OCI-LY1 (cell line): ENCODE results near the gene TRAF3IP1.

Source experiments
- EZH2 ChIP-seq: fragments of 200-600 bp; sonication (generic), shearing (Covaris generic); IDR thresholded peaks from 2 replicates; pipeline ENCODE4 v1.8.0; 2017; ENCODE audit warnings: borderline replicate concordance, mixed run types, mild to moderate bottlenecking, antibody characterized with exemption, low read length, moderate library complexity, mixed read lengths
- TF ChIP-seq, protein P1 (sequence below): fragments of 200-600 bp; sonication (generic), shearing (Covaris generic); IDR thresholded peaks from 2 replicates; pipeline ENCODE4 v1.5.1; 2017; ENCODE audit warnings: mild to moderate bottlenecking, antibody characterized with exemption, low read length, moderate library complexity, mixed read lengths

DNA sequence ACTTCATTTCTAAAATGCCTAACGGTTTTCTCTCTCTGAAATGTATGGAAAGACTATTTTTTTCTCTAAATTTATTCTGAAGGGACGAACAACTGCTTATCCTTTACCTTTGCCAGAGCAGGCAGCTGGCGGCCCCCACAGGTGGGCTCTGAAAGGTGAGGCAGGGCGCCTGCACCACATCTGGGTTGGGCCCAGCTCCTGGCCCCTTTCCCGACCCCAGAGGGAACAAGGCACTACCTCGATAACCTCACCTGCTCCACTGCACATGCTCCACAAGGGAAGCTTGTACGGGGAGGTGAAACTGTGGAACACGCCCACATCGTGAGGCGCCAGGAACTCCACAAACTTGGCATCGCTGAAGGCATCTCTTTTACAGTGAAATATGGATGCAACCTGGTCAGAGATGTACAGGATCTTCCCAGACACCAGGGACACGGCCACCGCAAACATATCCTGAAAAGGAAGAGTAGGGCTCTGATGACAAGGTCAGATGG is 49.2 kb upstream of the TRAF3IP1 start:
- TF ChIP-seq, protein P1, sequence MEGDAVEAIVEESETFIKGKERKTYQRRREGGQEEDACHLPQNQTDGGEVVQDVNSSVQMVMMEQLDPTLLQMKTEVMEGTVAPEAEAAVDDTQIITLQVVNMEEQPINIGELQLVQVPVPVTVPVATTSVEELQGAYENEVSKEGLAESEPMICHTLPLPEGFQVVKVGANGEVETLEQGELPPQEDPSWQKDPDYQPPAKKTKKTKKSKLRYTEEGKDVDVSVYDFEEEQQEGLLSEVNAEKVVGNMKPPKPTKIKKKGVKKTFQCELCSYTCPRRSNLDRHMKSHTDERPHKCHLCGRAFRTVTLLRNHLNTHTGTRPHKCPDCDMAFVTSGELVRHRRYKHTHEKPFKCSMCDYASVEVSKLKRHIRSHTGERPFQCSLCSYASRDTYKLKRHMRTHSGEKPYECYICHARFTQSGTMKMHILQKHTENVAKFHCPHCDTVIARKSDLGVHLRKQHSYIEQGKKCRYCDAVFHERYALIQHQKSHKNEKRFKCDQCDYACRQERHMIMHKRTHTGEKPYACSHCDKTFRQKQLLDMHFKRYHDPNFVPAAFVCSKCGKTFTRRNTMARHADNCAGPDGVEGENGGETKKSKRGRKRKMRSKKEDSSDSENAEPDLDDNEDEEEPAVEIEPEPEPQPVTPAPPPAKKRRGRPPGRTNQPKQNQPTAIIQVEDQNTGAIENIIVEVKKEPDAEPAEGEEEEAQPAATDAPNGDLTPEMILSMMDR, result no peak
- TF ChIP-seq EZH2, result no peak
